HCT116 (cell line): Measurements from ENCODE around the gene CERCAM. TPM values are rescaled to one million over a fixed set of nuclear protein-coding genes. Genes with fewer than 3 reads are reported as not detected.

ENCODE experiments used
- ATAC-seq: fragments of 200-7000 bp; cut with Tn5 transposase; 2 replicates; pipeline ENCODE4 v1.9.1; 2020; ENCODE audit warnings: mild to moderate bottlenecking, moderate library complexity
- BruUV-seq: library from RNA; stranded (reverse); fragments of 400-500 nt; replicated peaks from 2 replicates; lab custom pipeline; 2021; lab: Mats Ljungman, UMichigan
- CTCF ChIA-PET: fragments of 300-600 bp; sonication (Branson Sonifier 250); formaldehyde crosslinking; loops from one replicate; lab custom pipeline; 2021; ENCODE audit warnings: antibody characterized with exemption; lab: Charles Lee
- POLR2A ChIA-PET: fragments of 300-600, 350-600 bp; sonication (Branson Sonifier 250); formaldehyde crosslinking; loops from one replicate; lab custom pipeline; 2021; ENCODE audit warnings: antibody characterized with exemption; lab: Charles Lee
- RAD21 ChIA-PET, 2 experiments: fragments of 300-600 bp; sonication (Branson Sonifier 250); formaldehyde crosslinking; loops; one replicate each; lab custom pipeline; 2023; ENCODE audit warnings: low total read pairs in 2 of 2; ENCODE audit not compliant: uncharacterized antibody in 2 of 2, unreplicated experiment in 2 of 2, low non-redundant PET in 1 of 2; lab: Charles Lee
- DNase-seq: peaks from one replicate; pipeline ENCODE4 v3.0.0-alpha.2; 2010; ENCODE audit warnings: low read depth, low spot score
- H2AFZ ChIP-seq: fragments of 200-600 bp; shearing (Covaris generic), sonication (generic); 2 replicates; pipeline ENCODE4 v1.6.1; 2017; ENCODE audit warnings: low read depth, mixed run types, mixed read lengths, antibody characterized with exemption, low read length; ENCODE audit not compliant: poor library complexity, severe bottlenecking
- H3K27ac ChIP-seq: 2 replicates; pipeline ENCODE4 v1.5.1; 2012; ENCODE audit warnings: low read depth, low read length
- H3K27me3 ChIP-seq: fragments of 200-600 bp; sonication (generic); 2 replicates; pipeline ENCODE4 v1.6.1; 2016; ENCODE audit warnings: mixed run types, low read length, mixed read lengths; ENCODE audit not compliant: insufficient read depth
- H3K36me3 ChIP-seq, 2 experiments: fragments of 200-500 bp in 1 of 2; fragments of 200-600 bp in 1 of 2; sonication (Bioruptor generic) in 1 of 2; sonication (generic) in 1 of 2; 2 replicates each; pipeline versions ENCODE4 v1.5.1 to v1.6.1; 2014 to 2016; ENCODE audit warnings: low read length in 2 of 2, inconsistent platforms in 1 of 2, mixed read lengths in 1 of 2, mixed run types in 1 of 2; ENCODE audit not compliant: insufficient read depth in 2 of 2, control insufficient read depth in 1 of 2
- H3K4me1 ChIP-seq, 2 experiments: fragments of 200-600 bp in 1 of 2; sonication (generic) in 1 of 2; 2 replicates each; pipeline versions ENCODE4 v1.5.1 to v1.6.1; 2012 to 2017; ENCODE audit warnings: low read length in 2 of 2, inconsistent platforms in 1 of 2, mild to moderate bottlenecking in 1 of 2, mixed read lengths in 1 of 2, mixed run types in 1 of 2, moderate library complexity in 1 of 2; ENCODE audit not compliant: insufficient read depth in 2 of 2, control insufficient read depth in 1 of 2
- H3K4me2 ChIP-seq: fragments of 200-600 bp; sonication (generic); 2 replicates; pipeline ENCODE4 v1.6.1; 2017; ENCODE audit warnings: mixed run types, low read length, mixed read lengths
- H3K4me3 ChIP-seq, 2 experiments: fragments of 200-600 bp in 1 of 2; sonication (generic) in 1 of 2; replicated peaks in 1 of 2; 2 replicates each; pipeline ENCODE4 v1.5.1; 2011 to 2016; ENCODE audit warnings: low read length in 2 of 2, control low read depth in 1 of 2, low read depth in 1 of 2, mild to moderate bottlenecking in 1 of 2, mixed read lengths in 1 of 2, mixed run types in 1 of 2
- H3K79me2 ChIP-seq: fragments of 200-600 bp; sonication (generic); 2 replicates; pipeline ENCODE4 v1.6.1; 2017; ENCODE audit warnings: mild to moderate bottlenecking, mixed run types, low read length, moderate library complexity, mixed read lengths; ENCODE audit not compliant: insufficient read depth
- H3K9ac ChIP-seq: fragments of 200-600 bp; sonication (generic); 2 replicates; pipeline ENCODE4 v1.6.1; 2016; ENCODE audit warnings: low read length, mixed read lengths
- H3K9me2 ChIP-seq: fragments of 200-600 bp; sonication (generic), shearing (Covaris generic); 2 replicates; pipeline ENCODE4 v1.6.1; 2017; ENCODE audit warnings: mixed run types, mild to moderate bottlenecking, moderate library complexity; ENCODE audit not compliant: insufficient read depth
- H3K9me3 ChIP-seq, 2 experiments: fragments of 200-500 bp in 1 of 2; fragments of 200-600 bp in 1 of 2; sonication (Bioruptor generic) in 1 of 2; sonication (generic) in 1 of 2; 2 replicates each; pipeline ENCODE4 v1.6.1; 2014 to 2017; ENCODE audit warnings: low read length in 2 of 2, mixed read lengths in 2 of 2, inconsistent platforms in 1 of 2, low read depth in 1 of 2, mild to moderate bottlenecking in 1 of 2, mixed run types in 1 of 2, moderate library complexity in 1 of 2; ENCODE audit not compliant: control insufficient read depth in 1 of 2, insufficient read depth in 1 of 2
- H4K20me1 ChIP-seq: fragments of 200-600 bp; sonication (generic), shearing (Covaris generic); 2 replicates; pipeline ENCODE4 v1.6.1; 2017; ENCODE audit warnings: mixed run types, mild to moderate bottlenecking, moderate library complexity; ENCODE audit not compliant: insufficient read depth
- CBX3 ChIP-seq: IDR thresholded peaks from 2 replicates; pipeline ENCODE4 v1.6.1; 2012; ENCODE audit warnings: low read depth
- CTCF ChIP-seq, 3 experiments: fragments of 200-600 bp in 1 of 3; sonication (generic) in 1 of 3; IDR thresholded peaks in 2 of 3; conservative IDR thresholded peaks in 1 of 3; 2 replicates each; pipeline ENCODE4 v1.5.1; 2012 to 2017; ENCODE audit warnings: low read depth in 2 of 3, low read length in 2 of 3, antibody characterized with exemption in 1 of 3, borderline replicate concordance in 1 of 3, control low read depth in 1 of 3, mild to moderate bottlenecking in 1 of 3, mixed read lengths in 1 of 3, mixed run types in 1 of 3, moderate library complexity in 1 of 3; ENCODE audit not compliant: insufficient read depth in 1 of 3
- EGR1 ChIP-seq: IDR thresholded peaks from 2 replicates; pipeline ENCODE4 v1.6.1; 2012; ENCODE audit warnings: low read depth
- EZH2 ChIP-seq: fragments of 200-600 bp; sonication (generic); IDR thresholded peaks from 2 replicates; pipeline ENCODE4 v1.6.1; 2017; ENCODE audit warnings: antibody characterized with exemption, mixed run types
- EZH2phosphoT487 ChIP-seq: fragments of 200-600 bp; IDR thresholded peaks from 2 replicates; pipeline ENCODE4 v1.6.1; 2018; ENCODE audit warnings: antibody characterized with exemption, borderline replicate concordance
- SIN3A ChIP-seq: IDR thresholded peaks from 2 replicates; pipeline ENCODE4 v1.6.1; 2012; ENCODE audit warnings: low read depth
- YY1 ChIP-seq: IDR thresholded peaks from 2 replicates; pipeline ENCODE4 v1.6.1; 2011; ENCODE audit warnings: low read length, low read depth, moderate library complexity, mild to moderate bottlenecking; ENCODE audit not compliant: insufficient replicate concordance; ENCODE audit errors: extremely low read depth
- ZBTB33 ChIP-seq: IDR thresholded peaks from 2 replicates; pipeline ENCODE4 v1.6.1; 2011; ENCODE audit warnings: mild to moderate bottlenecking, low read length, moderate library complexity; ENCODE audit not compliant: insufficient replicate concordance; ENCODE audit errors: extremely low read depth
- ZNF274 ChIP-seq: fragments of 200-500 bp; sonication (Bioruptor generic); IDR thresholded peaks from 2 replicates; pipeline ENCODE4 v1.6.1; 2014; ENCODE audit warnings: mild to moderate bottlenecking, low read depth, low read length, inconsistent platforms
- intact Hi-C: fragments of 100-400 bp; cut with micrococcal nuclease; formaldehyde crosslinking; loops from 2 replicates; pipeline ENCODE4 v1.10.0; 2022
- total RNA-seq: library from RNA; stranded (reverse); gene quantifications from one replicate; pipeline ENCODE4 v1.2.1, GENCODE V29; 2021; ENCODE audit not compliant: unreplicated experiment

Gene CERCAM
- total RNA-seq, 1 experiment from 2014 or later: 27.0 TPM

GRCh38 chr9:128411364-128412119 lies 9.1 kb upstream of the CERCAM start:
- H3K9me2 ChIP-seq: no peaks in the 10 kb centered on the region
- H3K9me3 ChIP-seq: no peaks in the 10 kb centered on the region
- no peak overlapping the region for H3K4me3 ChIP-seq
- intact Hi-C loops: loop anchor here (1.0 to 2.0 kb wide), 3 partner anchors 41 to 116 kb away; partner anchors contain the start of gene URM1
- H3K9ac ChIP-seq: no peak overlapping the region
- H3K27me3 ChIP-seq: no peaks in the 10 kb centered on the region
- no peak for ATAC-seq
- H3K4me2 ChIP-seq: no peak overlapping the region
- no peak for TF ChIP-seq CTCF (IDR thresholded peaks at IDR 0.05 in 2 of 3, conservative IDR thresholded peaks at IDR 0.05 in 1 of 3; ENCODE audit: borderline replicate concordance in 1 of 3, insufficient read depth in 1 of 3, low read depth in 2 of 3, low read length in 2 of 3)
- TF ChIP-seq EZH2phosphoT487: no peak
- TF ChIP-seq EGR1: no peak
- no peak for TF ChIP-seq SIN3A
- no peak for TF ChIP-seq ZBTB33
- no peak for TF ChIP-seq CBX3
- no peak for TF ChIP-seq YY1
- no peak for TF ChIP-seq ZNF274
- no peak for TF ChIP-seq EZH2
- no peaks in the 10 kb centered on the region for H3K79me2 ChIP-seq
- H3K4me1 ChIP-seq: peaks cover 4 to 19% of the 10 kb centered on the region in 2 experiments; a peak in 3 of 4 replicates
- ChIA-PET POLR2A (interaction anchor here (1.5 kb wide), 1 partner anchor 9 kb away, joined by 4 read pairs; the partner anchor contains the start of gene CERCAM), CTCF (interaction anchor here (0.8 to 3.8 kb wide), 5 partner anchors 9 to 117 kb away, joined by 3 to 33 read pairs (median 9); partner anchors contain the start of gene CERCAM), RAD21 (interaction anchor here in 1 of 2 experiments (0.6 kb wide), 2 partner anchors 116 to 164 kb away, joined by 6 read pairs; no protein-coding TSS in a partner anchor)
- H4K20me1 ChIP-seq: no peaks in the 10 kb centered on the region
- no peak overlapping the region for H2AFZ ChIP-seq
- DNase-seq: no peak
- H3K27ac ChIP-seq: no peak overlapping the region
- no peaks in the 10 kb centered on the region for H3K36me3 ChIP-seq
- BruUV-seq: no TSS peak
